ENCODE data around the gene RAB37. TPM values are rescaled to one million over a fixed set of nuclear protein-coding genes. Genes with fewer than 3 reads are reported as not detected.

The RAB37 gene
- total RNA-seq, 1 donor from 2014 or later, result 7.4 TPM

DNA sequence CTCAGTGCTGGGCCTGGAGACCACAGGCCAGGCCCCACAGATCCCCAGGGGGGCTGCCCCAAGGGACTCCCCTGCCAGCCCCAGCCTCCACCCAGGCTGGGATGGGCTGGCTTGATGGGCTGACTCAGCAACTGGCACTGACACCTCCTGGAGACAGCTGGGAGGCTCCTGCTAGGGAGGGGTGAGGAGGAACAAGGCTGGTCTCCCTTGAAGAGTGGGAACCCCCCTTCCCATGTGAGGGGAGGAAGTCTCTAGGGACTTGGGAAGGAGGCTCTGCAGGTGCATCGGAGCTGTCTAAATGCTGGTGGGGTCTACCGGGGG, 21.8 kb downstream of the RAB37 start:
- Histone ChIP-seq H3K27me3 (ENCODE audit: low read depth) (no peaks in the 10 kb centered on the region), H3K4me3 (peak overlapping the region; percentile 7), H3K36me3 (no peaks in the 10 kb centered on the region), H3K4me1 (peaks cover 54% of the 10 kb centered on the region), H3K27ac (peak overlapping the region; percentile 56), H3K9me3 (no peaks in the 10 kb centered on the region)
- ATAC-seq, result peak; percentile 32 to 45
- DNase-seq, result no peak
- TF ChIP-seq, protein P1, sequence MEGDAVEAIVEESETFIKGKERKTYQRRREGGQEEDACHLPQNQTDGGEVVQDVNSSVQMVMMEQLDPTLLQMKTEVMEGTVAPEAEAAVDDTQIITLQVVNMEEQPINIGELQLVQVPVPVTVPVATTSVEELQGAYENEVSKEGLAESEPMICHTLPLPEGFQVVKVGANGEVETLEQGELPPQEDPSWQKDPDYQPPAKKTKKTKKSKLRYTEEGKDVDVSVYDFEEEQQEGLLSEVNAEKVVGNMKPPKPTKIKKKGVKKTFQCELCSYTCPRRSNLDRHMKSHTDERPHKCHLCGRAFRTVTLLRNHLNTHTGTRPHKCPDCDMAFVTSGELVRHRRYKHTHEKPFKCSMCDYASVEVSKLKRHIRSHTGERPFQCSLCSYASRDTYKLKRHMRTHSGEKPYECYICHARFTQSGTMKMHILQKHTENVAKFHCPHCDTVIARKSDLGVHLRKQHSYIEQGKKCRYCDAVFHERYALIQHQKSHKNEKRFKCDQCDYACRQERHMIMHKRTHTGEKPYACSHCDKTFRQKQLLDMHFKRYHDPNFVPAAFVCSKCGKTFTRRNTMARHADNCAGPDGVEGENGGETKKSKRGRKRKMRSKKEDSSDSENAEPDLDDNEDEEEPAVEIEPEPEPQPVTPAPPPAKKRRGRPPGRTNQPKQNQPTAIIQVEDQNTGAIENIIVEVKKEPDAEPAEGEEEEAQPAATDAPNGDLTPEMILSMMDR (IDR thresholded peaks at IDR 0.05), result no peak
- intact Hi-C loops (cut with DNase I), result no loop called here

DNA sequence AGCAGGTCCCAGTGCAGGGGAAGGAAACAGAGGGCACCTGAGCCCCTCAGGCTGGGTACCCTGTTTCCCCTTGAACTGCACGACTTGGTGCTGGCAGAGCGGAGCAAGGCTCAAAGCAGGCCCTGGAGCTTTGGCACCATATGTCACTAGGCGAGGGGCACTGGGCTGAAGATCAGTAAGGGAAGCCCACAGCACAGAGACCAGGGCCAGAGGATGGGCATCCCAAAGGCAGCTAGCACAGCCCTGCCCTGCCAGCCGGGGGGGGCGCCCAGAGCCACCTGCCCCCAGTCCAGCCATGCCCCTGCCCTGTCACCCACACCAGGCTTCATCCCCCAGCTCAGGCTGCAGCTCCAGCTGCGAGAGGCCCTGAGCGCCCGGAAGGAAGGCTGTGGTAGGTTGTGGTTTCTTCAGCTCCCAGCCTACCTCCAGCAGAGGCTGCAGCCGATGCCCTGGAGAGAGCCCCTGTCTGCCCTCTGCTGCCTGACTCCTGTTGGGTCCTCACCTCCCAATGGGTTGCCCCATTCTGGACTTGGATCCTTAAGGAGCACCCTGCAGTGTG, 22.3 kb downstream of the RAB37 start:
- ATAC-seq, result peak; percentile 35 to 43
- no peaks in the 10 kb centered on the region for H3K9me3 ChIP-seq
- no peaks in the 10 kb centered on the region for H3K36me3 ChIP-seq
- no peak for DNase-seq
- peaks cover 54% of the 10 kb centered on the region for H3K4me1 ChIP-seq
- TF ChIP-seq, protein P1 (IDR thresholded peaks at IDR 0.05), result no peak
- intact Hi-C loops (cut with DNase I), result no loop called here
- H3K4me3 ChIP-seq, result peak overlapping the region; percentile 7
- peak overlapping the region; percentile 56 for H3K27ac ChIP-seq
- H3K27me3 ChIP-seq (ENCODE audit: low read depth), result no peaks in the 10 kb centered on the region

DNA sequence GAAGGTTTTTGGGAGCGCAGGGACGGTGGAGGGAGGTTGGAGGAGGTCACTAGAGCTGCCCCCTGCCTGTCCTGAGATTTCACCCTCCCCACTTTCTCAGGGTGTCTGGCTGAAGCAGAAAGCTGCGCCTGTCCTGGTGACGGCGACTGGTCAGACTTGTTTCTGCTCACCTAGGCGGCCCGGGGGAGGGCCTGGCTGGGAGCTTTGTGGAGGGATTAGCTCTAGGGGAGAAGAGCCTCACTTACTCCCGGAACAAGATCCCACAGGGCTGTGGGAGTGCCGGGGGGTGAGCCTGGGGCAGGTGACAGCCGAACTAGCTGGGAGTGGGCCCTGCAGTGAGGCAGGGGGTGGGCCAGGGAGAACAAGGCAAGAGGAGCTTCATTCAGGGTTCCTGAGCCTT, 22.9 kb downstream of the RAB37 start:
- H3K27me3 ChIP-seq (ENCODE audit: low read depth), result no peaks in the 10 kb centered on the region
- peak; percentile 15 to 59 for ATAC-seq
- peaks cover 54% of the 10 kb centered on the region for H3K4me1 ChIP-seq
- no peak overlapping the region for H3K27ac ChIP-seq
- peaks cover 4% of the 10 kb centered on the region for H3K36me3 ChIP-seq
- H3K9me3 ChIP-seq, result no peaks in the 10 kb centered on the region
- TF ChIP-seq, protein P1 (IDR thresholded peaks at IDR 0.05), result no peak
- H3K4me3 ChIP-seq, result no peak overlapping the region
- intact Hi-C loops (cut with DNase I), result no loop called here
- DNase-seq, result peak; percentile 72

DNA sequence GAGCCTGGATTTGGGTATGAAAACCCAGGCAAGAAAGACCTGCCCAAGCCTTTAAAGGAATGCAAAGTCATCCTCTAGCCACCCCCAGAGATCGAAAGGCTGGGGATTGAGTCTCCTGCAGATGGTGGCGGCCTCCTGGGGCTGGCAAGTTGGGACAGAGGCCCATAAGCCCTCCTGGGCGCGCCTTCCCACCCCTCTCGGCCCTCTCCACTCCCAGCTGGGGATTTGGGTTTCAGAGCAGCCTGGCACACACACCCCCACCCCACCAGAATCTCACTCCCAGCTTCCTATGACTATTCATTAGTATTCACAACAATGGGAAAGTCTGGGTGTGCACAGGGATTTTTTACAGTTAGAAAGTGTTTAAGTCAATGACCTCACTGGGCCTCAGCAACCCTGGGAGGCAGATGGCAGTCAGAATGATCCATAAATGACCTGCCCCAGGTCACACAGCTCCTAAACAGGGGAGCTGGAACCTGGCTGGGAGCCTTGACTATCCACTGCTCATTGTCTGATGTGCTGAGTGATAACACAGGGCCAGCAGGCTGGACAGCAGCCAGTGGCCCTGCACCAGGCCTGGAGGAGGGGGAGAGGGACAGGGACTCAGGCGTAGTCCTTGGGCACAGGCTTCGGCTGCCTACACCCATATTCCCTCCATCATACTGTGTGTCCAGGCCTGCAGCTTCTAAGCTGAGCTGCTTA, 23.5 kb downstream of the RAB37 start:
- no peak overlapping the region for H3K27ac ChIP-seq
- peaks cover 54% of the 10 kb centered on the region for H3K4me1 ChIP-seq

DNA sequence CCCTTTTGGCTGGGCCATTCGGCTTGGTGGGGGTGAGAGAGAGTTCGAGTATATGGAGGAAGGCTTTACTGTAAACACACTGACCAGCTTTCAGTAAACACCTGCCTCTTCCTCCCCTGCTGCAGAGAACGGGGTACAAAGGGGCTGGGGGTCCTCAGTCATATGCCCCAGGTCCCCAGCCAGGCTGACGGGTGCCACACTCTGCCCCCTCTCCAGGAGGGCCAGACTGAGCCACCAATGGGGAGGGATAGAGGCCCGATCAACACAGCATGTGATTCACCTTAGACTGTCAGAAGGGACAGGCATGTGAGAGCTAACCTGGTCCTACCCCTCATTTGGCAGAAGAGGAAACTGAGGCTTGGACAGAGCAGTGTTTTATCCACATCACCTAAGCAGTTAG, 24.4 kb downstream of the RAB37 start:
- TF ChIP-seq, protein P1 (IDR thresholded peaks at IDR 0.05), result no peak
- Histone ChIP-seq H3K27me3 (ENCODE audit: low read depth) (no peaks in the 10 kb centered on the region), H3K4me1 (peaks cover 52% of the 10 kb centered on the region), H3K9me3 (no peaks in the 10 kb centered on the region), H3K36me3 (peaks cover 4% of the 10 kb centered on the region), H3K4me3 (no peak overlapping the region), H3K27ac (no peak overlapping the region)
- intact Hi-C loops (cut with DNase I), result no loop called here
- ATAC-seq (no peak), DNase-seq (no peak)

More for the DNA sequence above, 23.5 kb downstream of the RAB37 start:
- Histone ChIP-seq H3K36me3 (peaks cover 4% of the 10 kb centered on the region), H3K9me3 (no peaks in the 10 kb centered on the region), H3K27me3 (ENCODE audit: low read depth) (no peaks in the 10 kb centered on the region), H3K4me3 (no peak overlapping the region)
- no peak for ATAC-seq
- no peak for DNase-seq
- TF ChIP-seq, protein P1 (IDR thresholded peaks at IDR 0.05), result no peak
- intact Hi-C loops (cut with DNase I), result no loop called here

Measured in lower lobe of right lung (tissue), 2 donors.